ENCODE results near the gene SARS2. TPM values are rescaled to one million over a fixed set of nuclear protein-coding genes. Genes with fewer than 3 reads are reported as not detected.

The SARS2 gene, protein sequence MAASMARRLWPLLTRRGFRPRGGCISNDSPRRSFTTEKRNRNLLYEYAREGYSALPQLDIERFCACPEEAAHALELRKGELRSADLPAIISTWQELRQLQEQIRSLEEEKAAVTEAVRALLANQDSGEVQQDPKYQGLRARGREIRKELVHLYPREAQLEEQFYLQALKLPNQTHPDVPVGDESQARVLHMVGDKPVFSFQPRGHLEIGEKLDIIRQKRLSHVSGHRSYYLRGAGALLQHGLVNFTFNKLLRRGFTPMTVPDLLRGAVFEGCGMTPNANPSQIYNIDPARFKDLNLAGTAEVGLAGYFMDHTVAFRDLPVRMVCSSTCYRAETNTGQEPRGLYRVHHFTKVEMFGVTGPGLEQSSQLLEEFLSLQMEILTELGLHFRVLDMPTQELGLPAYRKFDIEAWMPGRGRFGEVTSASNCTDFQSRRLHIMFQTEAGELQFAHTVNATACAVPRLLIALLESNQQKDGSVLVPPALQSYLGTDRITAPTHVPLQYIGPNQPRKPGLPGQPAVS
- total RNA-seq: 10 to 100 TPM in 1 of 2 donors, 1 to 10 TPM in 1; 5.9 to 13.8 TPM
- 10 to 100 TPM in 1 of 2 donors, 1 to 10 TPM in 1; 9.5 to 72.4 TPM for polyA plus RNA-seq
- long read RNA-seq, donor 1, transcript SARS2-201 (16 exons, 2,057 nt): major isoform, 35 of 43 reads
- long read RNA-seq, donor 1, partial matches to known transcripts: 0 of 43 reads
- long read RNA-seq, donor 1, other reads (novel, unspliced or antisense): 8 of 43 reads
- long read RNA-seq, donor 2, partial matches to known transcripts: 1 of 6 reads
- long read RNA-seq, donor 2, other reads (novel, unspliced or antisense): 2 of 6 reads

DNA sequence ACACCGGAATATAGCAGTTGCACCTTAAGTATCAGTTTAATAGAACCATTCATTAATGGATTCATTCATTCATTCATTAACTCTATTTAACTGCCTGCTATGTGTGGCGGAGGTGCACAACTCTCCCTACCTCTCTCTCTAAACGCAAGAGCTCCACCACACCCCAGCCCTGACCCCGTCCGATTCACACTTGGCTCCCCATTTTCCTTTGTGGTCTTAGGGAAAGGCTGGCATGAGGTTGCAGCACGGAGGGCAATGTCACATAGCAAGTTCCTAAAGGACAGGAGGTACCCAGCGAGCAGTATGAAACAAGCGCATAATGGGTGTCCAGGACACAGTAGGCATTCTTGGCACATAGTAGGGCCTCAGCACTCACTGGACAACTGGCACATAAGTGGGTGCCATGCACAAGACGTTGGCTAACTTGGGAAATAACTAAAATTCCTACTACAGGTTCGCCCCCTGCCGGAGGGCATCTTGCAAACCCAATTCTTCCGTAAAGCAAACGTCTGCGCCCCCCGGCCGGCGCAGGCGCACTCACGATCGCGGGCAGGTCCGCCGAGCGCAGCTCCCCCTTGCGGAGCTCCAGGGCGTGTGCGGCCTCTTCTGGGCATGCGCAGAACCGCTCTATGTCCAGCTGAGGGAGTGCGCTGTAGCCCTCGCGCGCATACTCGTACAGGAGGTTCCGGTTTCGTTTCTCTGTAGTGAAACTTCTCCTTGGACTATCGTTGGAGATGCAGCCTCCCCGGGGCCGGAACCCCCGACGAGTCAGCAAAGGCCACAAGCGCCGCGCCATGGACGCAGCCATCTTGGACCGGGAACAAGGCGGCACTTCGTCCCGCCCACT, at the start of gene SARS2:
SARS2 (minus strand) TSS at position 835 of the 847 bp plus-strand sequence; CDS start at position 808, 27 bp downstream.
- 3 to 5% methylated on average over 43 to 49 of the region's 49 CpGs for WGBS, 2 donors
- H3K27ac ChIP-seq (ENCODE audit: low read depth in 1 of 2, low read length in 2 of 2): peak within 1 kb of the TSS in 1 of 2 donors; percentile 69
- peak; percentile 94 to 97 for DNase-seq
- no peaks in the 10 kb centered on the region for H3K27me3 ChIP-seq (ENCODE audit: control insufficient read depth in 1 of 2, insufficient read depth in 2 of 2, low read length in 1 of 2)
- no peaks in the 10 kb centered on the region for H3K4me1 ChIP-seq (ENCODE audit: control insufficient read depth in 1 of 2, insufficient read depth in 2 of 2, low read length in 2 of 2)
- ATAC-seq (ENCODE audit: low FRiP score): peak; percentile 97
- no peaks in the 10 kb centered on the region for H3K9me3 ChIP-seq (ENCODE audit: control insufficient read depth, low read length)
- peak within 1 kb of the TSS; percentile 58 to 92 for H3K4me3 ChIP-seq (ENCODE audit: low read length in 2 of 2)
- no peaks in the 10 kb centered on the region for H3K36me3 ChIP-seq (ENCODE audit: control insufficient read depth in 1 of 2, insufficient read depth in 2 of 2, low read length in 1 of 2)
- intact Hi-C loops (cut with DNase I): loop anchor here (1.0 to 10.0 kb wide), 4 partner anchors 29 to 386 kb away; no protein-coding TSS in a partner anchor

DNA sequence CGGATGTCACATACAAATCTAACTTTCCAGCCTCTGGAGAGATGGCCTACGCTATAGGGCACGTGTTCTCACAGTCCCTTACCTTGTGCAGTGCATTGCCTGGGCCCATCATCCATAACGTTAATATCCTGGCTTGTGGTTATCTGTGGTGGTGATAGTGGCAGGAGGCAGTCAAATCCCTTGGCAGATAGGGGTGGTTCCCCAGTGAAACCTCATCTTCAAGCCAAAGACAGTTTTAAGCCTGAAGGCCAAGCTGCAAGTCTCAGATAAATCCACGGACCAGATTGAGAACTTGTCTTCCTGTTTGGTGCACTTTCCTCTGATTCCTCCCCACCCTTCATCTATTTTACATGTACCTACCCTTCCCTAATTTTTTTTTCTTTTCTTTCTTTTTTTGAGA, 49.2 kb upstream of the SARS2 start:
- intact Hi-C loops (cut with DNase I): loop anchor here (5.0 kb wide), 1 partner anchor 52 kb away; the partner anchor contains the start of gene FBXO27 (in 2 of the 2)

DNA sequence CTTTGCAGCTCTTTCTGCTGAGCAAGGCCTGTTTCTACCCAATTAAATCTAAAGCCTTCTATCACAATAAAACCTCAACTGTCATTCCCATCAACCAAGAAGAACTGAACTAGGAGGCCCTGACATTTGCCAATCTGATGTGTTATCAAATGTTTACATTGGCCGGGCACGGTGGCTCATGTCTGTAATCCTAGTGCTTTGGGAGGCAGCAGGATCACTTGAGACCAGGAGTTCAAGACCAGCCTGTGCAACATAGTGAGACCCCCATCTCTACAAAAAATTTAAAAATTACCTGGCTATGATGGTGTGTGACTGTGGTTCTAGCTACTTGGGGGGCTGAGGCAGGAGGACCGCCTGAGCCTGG, 47.7 kb upstream of the SARS2 start:
- intact Hi-C loops (cut with DNase I): loop anchor here (5.0 kb wide), 1 partner anchor 54 kb away; the partner anchor contains the start of gene FBXO27 (in 2 of the 2)
- no peaks in the 10 kb centered on the region for H3K36me3 ChIP-seq (ENCODE audit: control insufficient read depth in 1 of 2, insufficient read depth in 2 of 2, low read length in 1 of 2)
- H3K27me3 ChIP-seq (ENCODE audit: control insufficient read depth in 1 of 2, insufficient read depth in 2 of 2, low read length in 1 of 2): no peaks in the 10 kb centered on the region
- WGBS, 2 donors: 68 to 69% methylated on average over 3 of the region's 3 CpGs
- DNase-seq (no peak), ATAC-seq (ENCODE audit: low FRiP score) (no peak)
- H3K4me1 ChIP-seq (ENCODE audit: control insufficient read depth in 1 of 2, insufficient read depth in 2 of 2, low read length in 2 of 2): no peaks in the 10 kb centered on the region
- H3K9me3 ChIP-seq (ENCODE audit: control insufficient read depth, low read length): peaks cover 1% of the 10 kb centered on the region
- no peak overlapping the region for H3K4me3 ChIP-seq (ENCODE audit: low read length in 2 of 2)
- no peak overlapping the region for H3K27ac ChIP-seq (ENCODE audit: low read depth in 1 of 2, low read length in 2 of 2)

More for the DNA sequence above, 49.2 kb upstream of the SARS2 start:
- H3K36me3 ChIP-seq (ENCODE audit: control insufficient read depth in 1 of 2, insufficient read depth in 2 of 2, low read length in 1 of 2): no peaks in the 10 kb centered on the region
- H3K27ac ChIP-seq (ENCODE audit: low read depth in 1 of 2, low read length in 2 of 2): no peak overlapping the region
- H3K4me3 ChIP-seq (ENCODE audit: low read length in 2 of 2): no peak overlapping the region
- DNase-seq (no peak), ATAC-seq (ENCODE audit: low FRiP score) (no peak)
- no peaks in the 10 kb centered on the region for H3K4me1 ChIP-seq (ENCODE audit: control insufficient read depth in 1 of 2, insufficient read depth in 2 of 2, low read length in 2 of 2)
- peaks cover 1% of the 10 kb centered on the region for H3K9me3 ChIP-seq (ENCODE audit: control insufficient read depth, low read length)
- WGBS, 2 donors: 72 to 81% methylated on average over 5 of the region's 5 CpGs
- H3K27me3 ChIP-seq (ENCODE audit: control insufficient read depth in 1 of 2, insufficient read depth in 2 of 2, low read length in 1 of 2): no peaks in the 10 kb centered on the region

DNA sequence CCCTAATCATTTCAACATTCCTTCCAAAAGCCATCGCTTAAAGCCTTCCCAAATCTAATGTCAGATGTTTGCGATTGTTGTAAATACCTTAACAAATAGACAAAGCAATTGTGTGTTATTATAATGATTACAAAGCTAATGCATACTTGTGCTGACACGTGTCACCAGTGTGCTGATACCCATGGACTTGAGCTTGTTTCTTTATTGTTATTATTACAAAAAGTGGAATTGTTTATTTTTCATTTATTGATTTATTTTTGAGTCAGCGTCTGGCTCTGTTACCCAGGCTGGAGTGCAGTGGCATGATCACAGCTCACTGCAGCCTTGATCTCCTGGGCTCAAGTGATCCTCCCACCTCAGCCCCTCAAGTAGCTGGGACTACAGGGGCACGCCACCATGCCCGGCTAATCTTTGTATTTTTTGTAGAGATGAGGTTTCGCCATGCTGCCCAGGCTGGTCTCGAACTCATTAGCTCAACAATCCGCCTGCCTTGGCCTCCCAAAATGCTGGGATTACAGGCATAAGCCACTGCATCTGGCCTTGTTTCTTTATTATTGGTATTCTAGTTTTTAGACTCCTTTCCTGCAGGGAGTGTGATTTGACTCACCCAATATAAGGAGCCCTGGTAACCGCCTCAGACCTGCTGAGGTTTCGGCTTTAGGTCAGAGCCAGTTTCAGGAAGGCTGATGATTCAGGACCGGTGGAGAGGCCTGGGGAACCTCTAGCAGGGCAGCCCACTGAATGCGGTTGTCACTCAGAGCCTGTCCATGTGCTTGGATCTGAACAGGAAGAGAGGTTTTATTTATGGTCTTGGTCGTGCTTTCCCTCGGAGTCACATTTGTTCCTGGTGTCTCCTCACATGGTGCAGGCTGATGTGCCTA, 47.1 kb upstream of the SARS2 start:
- Histone ChIP-seq H3K9me3 (ENCODE audit: control insufficient read depth, low read length) (peaks cover 1% of the 10 kb centered on the region), H3K36me3 (ENCODE audit: control insufficient read depth in 1 of 2, insufficient read depth in 2 of 2, low read length in 1 of 2) (no peaks in the 10 kb centered on the region), H3K4me1 (ENCODE audit: control insufficient read depth in 1 of 2, insufficient read depth in 2 of 2, low read length in 2 of 2) (no peaks in the 10 kb centered on the region), H3K27ac (ENCODE audit: low read depth in 1 of 2, low read length in 2 of 2) (no peak overlapping the region), H3K4me3 (ENCODE audit: low read length in 2 of 2) (no peak overlapping the region), H3K27me3 (ENCODE audit: control insufficient read depth in 1 of 2, insufficient read depth in 2 of 2, low read length in 1 of 2) (no peaks in the 10 kb centered on the region)
- ATAC-seq (ENCODE audit: low FRiP score): no peak
- DNase-seq: no peak
- intact Hi-C loops (cut with DNase I): loop anchor here (5.0 kb wide), 1 partner anchor 55 kb away; the partner anchor contains the start of gene FBXO27 (in 2 of the 2)
- 83 to 86% methylated on average over 15 of the region's 15 CpGs for WGBS, 2 donors

DNA sequence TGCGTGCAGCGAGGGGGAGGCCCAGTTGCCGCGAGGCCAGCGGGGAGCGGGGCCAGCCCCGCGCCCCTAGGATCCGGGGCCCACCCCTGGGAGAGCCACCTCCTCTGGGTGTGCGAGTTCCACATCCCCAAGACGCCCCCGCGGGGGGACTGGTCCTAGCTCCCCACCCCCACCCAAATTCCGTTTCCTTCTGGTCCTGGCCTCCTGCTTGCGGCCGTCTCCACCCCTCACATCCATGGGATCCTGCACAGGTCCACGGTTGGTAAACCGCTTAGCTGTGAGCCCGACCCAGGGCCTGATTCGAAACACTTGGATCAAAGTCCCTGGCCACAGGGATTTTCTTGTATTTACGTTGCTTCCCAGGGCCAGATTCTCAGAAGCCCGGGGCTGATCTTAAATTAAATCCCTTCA, 45.3 kb upstream of the SARS2 start:
- peaks cover 1% of the 10 kb centered on the region for H3K9me3 ChIP-seq (ENCODE audit: control insufficient read depth, low read length)
- 1 to 4% methylated on average over 11 to 22 of the region's 22 CpGs for WGBS, 2 donors
- peak overlapping the region in 1 of 2 donors; percentile 65 for H3K27ac ChIP-seq (ENCODE audit: low read depth in 1 of 2, low read length in 2 of 2)
- H3K4me1 ChIP-seq (ENCODE audit: control insufficient read depth in 1 of 2, insufficient read depth in 2 of 2, low read length in 2 of 2): no peaks in the 10 kb centered on the region
- DNase-seq (peak in 1 of 2 donors; percentile 50), ATAC-seq (ENCODE audit: low FRiP score) (no peak)
- H3K27me3 ChIP-seq (ENCODE audit: control insufficient read depth in 1 of 2, insufficient read depth in 2 of 2, low read length in 1 of 2): no peaks in the 10 kb centered on the region
- H3K36me3 ChIP-seq (ENCODE audit: control insufficient read depth in 1 of 2, insufficient read depth in 2 of 2, low read length in 1 of 2): no peaks in the 10 kb centered on the region
- H3K4me3 ChIP-seq (ENCODE audit: low read length in 2 of 2): peak overlapping the region; percentile 32 to 52
- intact Hi-C loops (cut with DNase I): loop anchor here (5.0 kb wide), 1 partner anchor 56 kb away; the partner anchor contains the start of gene FBXO27 (in 2 of the 2)

DNA sequence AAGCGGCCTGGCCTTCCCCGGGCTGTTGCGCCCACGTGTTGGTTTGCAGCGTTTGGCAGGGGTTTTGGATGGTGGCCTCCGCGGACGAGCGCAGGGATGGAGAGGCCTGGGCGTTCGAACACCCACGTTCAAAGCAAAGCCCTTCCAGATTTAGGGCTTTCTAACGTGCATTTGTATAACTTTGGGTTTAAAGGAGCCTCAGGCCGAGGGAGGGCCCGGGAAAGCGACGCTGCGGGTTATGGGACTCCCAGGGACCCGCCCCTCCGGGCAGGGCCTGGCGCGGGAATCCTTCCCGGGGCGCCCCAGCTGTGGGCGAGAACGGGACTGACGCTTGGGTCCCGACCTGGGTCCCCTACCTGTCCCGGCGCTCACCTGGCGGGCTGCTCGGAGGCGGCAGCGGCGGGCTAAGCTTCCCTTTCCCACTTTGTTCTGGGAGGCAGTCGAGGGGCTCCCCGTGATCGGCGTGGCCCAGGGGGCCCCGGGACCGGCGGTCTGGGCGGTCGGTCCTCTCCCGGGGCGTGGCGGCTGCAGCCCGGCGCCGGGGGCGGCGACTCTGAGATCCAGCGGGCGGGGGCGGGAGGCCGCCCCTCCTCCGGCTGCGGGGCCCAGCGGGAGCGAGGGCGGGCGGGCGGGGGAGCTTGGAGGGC, 44.8 kb upstream of the SARS2 start, which contains the start of gene FBXO17:
FBXO17 (minus strand) TSS at position 529 of the 647 bp plus-strand sequence. CDS start 25,423 bp downstream, outside the sequence.
- H3K27ac ChIP-seq (ENCODE audit: low read depth in 1 of 2, low read length in 2 of 2): peak within 1 kb of the TSS; percentile 49 to 65
- peak; percentile 71 to 85 for DNase-seq
- no peaks in the 10 kb centered on the region for H3K4me1 ChIP-seq (ENCODE audit: control insufficient read depth in 1 of 2, insufficient read depth in 2 of 2, low read length in 2 of 2)
- WGBS, 2 donors: 0 to 1% methylated on average over 45 to 63 of the region's 63 CpGs
- no peaks in the 10 kb centered on the region for H3K27me3 ChIP-seq (ENCODE audit: control insufficient read depth in 1 of 2, insufficient read depth in 2 of 2, low read length in 1 of 2)
- H3K36me3 ChIP-seq (ENCODE audit: control insufficient read depth in 1 of 2, insufficient read depth in 2 of 2, low read length in 1 of 2): no peaks in the 10 kb centered on the region
- H3K9me3 ChIP-seq (ENCODE audit: control insufficient read depth, low read length): no peaks in the 10 kb centered on the region
- ATAC-seq (ENCODE audit: low FRiP score): peak; percentile 92
- peak within 1 kb of the TSS; percentile 32 to 52 for H3K4me3 ChIP-seq (ENCODE audit: low read length in 2 of 2)
- intact Hi-C loops (cut with DNase I): loop anchor here (5.0 kb wide), 1 partner anchor 57 kb away; the partner anchor contains the start of gene FBXO27 (in 2 of the 2)

DNA sequence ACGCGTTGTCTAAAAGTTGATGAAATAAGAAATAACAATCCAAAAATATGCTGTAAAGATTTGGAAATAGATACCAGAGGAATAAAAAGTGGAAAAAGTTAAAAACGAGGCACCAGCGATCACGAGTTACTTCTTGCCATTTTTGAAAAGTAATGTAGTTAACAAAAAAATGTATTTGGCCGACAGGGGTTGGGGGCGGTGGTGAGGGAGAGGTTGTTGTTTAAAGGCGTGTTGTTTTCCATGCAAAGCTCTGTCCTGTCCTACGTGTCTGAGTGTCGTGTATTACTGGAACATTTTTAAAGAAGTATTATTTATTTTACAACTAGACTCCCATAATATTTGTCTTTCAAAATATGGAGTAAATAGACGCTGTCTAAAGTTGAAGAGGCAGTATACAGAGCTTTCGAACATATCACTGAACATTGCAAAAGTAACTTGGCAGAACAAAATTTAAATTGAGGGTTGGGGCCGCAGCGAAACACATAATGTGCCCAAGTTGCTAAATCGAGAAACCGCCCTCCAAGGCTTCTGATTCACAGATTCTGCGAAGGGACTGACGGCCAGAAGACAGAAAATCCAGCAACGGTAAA, 44.2 kb upstream of the SARS2 start:
- DNase-seq (no peak), ATAC-seq (ENCODE audit: low FRiP score) (no peak)
- Histone ChIP-seq H3K4me1 (ENCODE audit: control insufficient read depth in 1 of 2, insufficient read depth in 2 of 2, low read length in 2 of 2) (no peaks in the 10 kb centered on the region), H3K36me3 (ENCODE audit: control insufficient read depth in 1 of 2, insufficient read depth in 2 of 2, low read length in 1 of 2) (no peaks in the 10 kb centered on the region), H3K4me3 (ENCODE audit: low read length in 2 of 2) (peak overlapping the region; percentile 32 to 52), H3K9me3 (ENCODE audit: control insufficient read depth, low read length) (no peaks in the 10 kb centered on the region), H3K27me3 (ENCODE audit: control insufficient read depth in 1 of 2, insufficient read depth in 2 of 2, low read length in 1 of 2) (no peaks in the 10 kb centered on the region), H3K27ac (ENCODE audit: low read depth in 1 of 2, low read length in 2 of 2) (peak overlapping the region in 1 of 2 donors; percentile 35)
- intact Hi-C loops (cut with DNase I): loop anchor here (5.0 kb wide), 1 partner anchor 58 kb away; the partner anchor contains the start of gene FBXO27 (in 2 of the 2)
- WGBS, 2 donors: 3 to 6% methylated on average over 19 of the region's 19 CpGs
